Naive thymus-derived CD4-positive, alpha-beta T cell (primary cell): ENCODE results near the gene NTNG1. TPM values are rescaled to one million over a fixed set of nuclear protein-coding genes. Genes with fewer than 3 reads are reported as not detected.

Experiments
- ATAC-seq: fragments of 150-1000 bp; cut with Tn5 transposase; 2 replicates; pipeline ENCODE4 v1.10.0; 2021; ENCODE audit warnings: mild to moderate bottlenecking, moderate library complexity
- CTCF ChIA-PET: fragments of 350-600 bp; sonication (Branson Sonifier 250); formaldehyde crosslinking; loops from one replicate; lab custom pipeline; 2021; ENCODE audit warnings: antibody characterized with exemption; lab: Charles Lee
- POLR2A ChIA-PET: fragments of 350-600 bp; sonication (Branson Sonifier 250); formaldehyde crosslinking; loops from one replicate; lab custom pipeline; 2021; ENCODE audit warnings: antibody characterized with exemption, inconsistent platforms; lab: Charles Lee
- DNase-seq, 9 donors: peaks; one replicate each; pipeline versions ENCODE4 v3.0.0 to v3.0.0-alpha.2; 2020 to 2022; ENCODE audit warnings: mixed read lengths in 1 of 9
- H3K27ac ChIP-seq: one replicate; pipeline ENCODE4 v1.7.0; 2013; ENCODE audit warnings: mild to moderate bottlenecking, low read depth, low read length, moderate library complexity
- H3K27me3 ChIP-seq, 2 donors: one replicate each; pipeline ENCODE4 v1.7.0; 2013; ENCODE audit warnings: low read length in 2 of 2, mild to moderate bottlenecking in 2 of 2, moderate library complexity in 2 of 2; ENCODE audit not compliant: control insufficient read depth in 2 of 2, insufficient read depth in 2 of 2
- H3K36me3 ChIP-seq, 3 experiments: 1 replicate in 2 of 3; 2 replicates in 1 of 3; pipeline ENCODE4 v1.7.0; 2013; ENCODE audit warnings: low read length in 3 of 3, mild to moderate bottlenecking in 3 of 3, moderate library complexity in 1 of 3; ENCODE audit not compliant: insufficient read depth in 3 of 3, control insufficient read depth in 2 of 3
- H3K4me1 ChIP-seq, 2 donors: one replicate each; pipeline ENCODE4 v1.7.0; 2013; ENCODE audit warnings: low read length in 2 of 2, mild to moderate bottlenecking in 2 of 2, moderate library complexity in 1 of 2; ENCODE audit not compliant: control insufficient read depth in 2 of 2, insufficient read depth in 2 of 2
- H3K4me3 ChIP-seq: 2 replicates; pipeline ENCODE4 v1.7.0; 2013; ENCODE audit warnings: mild to moderate bottlenecking, low read length
- H3K9me3 ChIP-seq, 3 experiments: 1 replicate in 2 of 3; 2 replicates in 1 of 3; pipeline ENCODE4 v1.7.0; 2013; ENCODE audit warnings: low read length in 3 of 3; ENCODE audit not compliant: control insufficient read depth in 2 of 3
- H3K27ac Mint-ChIP-seq, 9 donors: one replicate each; pipeline ENCODE4 v1.8.0; 2020 to 2022; ENCODE audit warnings: mixed read lengths in 9 of 9, mild to moderate bottlenecking in 8 of 9, moderate library complexity in 5 of 9, inconsistent platforms in 2 of 9
- H3K27me3 Mint-ChIP-seq, 5 donors: one replicate each; pipeline ENCODE4 v1.8.0; 2021 to 2022; ENCODE audit warnings: mixed read lengths in 5 of 5, mild to moderate bottlenecking in 1 of 5
- H3K36me3 Mint-ChIP-seq, 5 donors: one replicate each; pipeline ENCODE4 v1.8.0; 2020 to 2022; ENCODE audit warnings: mixed read lengths in 5 of 5, mild to moderate bottlenecking in 3 of 5, inconsistent platforms in 1 of 5
- H3K4me1 Mint-ChIP-seq, 7 donors: one replicate each; pipeline ENCODE4 v1.8.0; 2020 to 2022; ENCODE audit warnings: mixed read lengths in 7 of 7, mild to moderate bottlenecking in 3 of 7, inconsistent platforms in 1 of 7
- H3K4me3 Mint-ChIP-seq, 10 donors: one replicate each; pipeline ENCODE4 v1.8.0; 2020 to 2022; ENCODE audit warnings: mild to moderate bottlenecking in 10 of 10, mixed read lengths in 10 of 10, moderate library complexity in 6 of 10, inconsistent platforms in 2 of 10
- H3K9me3 Mint-ChIP-seq, 11 donors: one replicate each; pipeline ENCODE4 v1.8.0; 2020 to 2022; ENCODE audit warnings: mixed read lengths in 11 of 11, mild to moderate bottlenecking in 4 of 11, inconsistent platforms in 1 of 11, moderate library complexity in 1 of 11
- intact Hi-C, 2 donors: fragments of 100-400 bp; cut with micrococcal nuclease; formaldehyde crosslinking; loops; one replicate each; pipeline ENCODE4 v1.15.1; 2023
- polyA plus RNA-seq, 2 donors: library from polyadenylated mRNA; unstranded; fragments of 300-500 nt; fragmentation: Illumina TruSeq; gene quantifications; one replicate each; pipeline ENCODE4 v1.2.3, GENCODE V29; 2021
- total RNA-seq, 6 experiments: library from RNA in 5 of 6; stranded (reverse) in 5 of 6; gene quantifications; 1 replicate in 5 of 6; 2 replicates in 1 of 6; pipeline ENCODE4 v1.2.3 and lab custom pipeline; 2021 to 2026

Gene NTNG1
- total and polyA plus RNA-seq, 7 experiments from 2014 or later = not detected

- Histone ChIP-seq H3K36me3 (no peaks in the 10 kb centered on the region), H3K4me1 (no peaks in the 10 kb centered on the region), H3K27me3 (no peaks in the 10 kb centered on the region), H3K27ac (no peak overlapping the region), H3K9me3 (no peaks in the 10 kb centered on the region), H3K4me3 (no peak overlapping the region)
- intact Hi-C loops = no loop called here
- no peak for ATAC-seq
- Mint-ChIP-seq H3K27me3 (peaks cover 0 to 13% (median 3%) of the 10 kb centered on the region in 5 donors), H3K4me1 (no peaks in the 10 kb centered on the region), H3K27ac (no peak overlapping the region), H3K36me3 (no peaks in the 10 kb centered on the region), H3K9me3 (peaks cover 0 to 3% (median 0%) of the 10 kb centered on the region in 11 donors), H3K4me3 (no peak overlapping the region)
- CTCF ChIA-PET = no interaction called here
- no peak for DNase-seq
- POLR2A ChIA-PET = no interaction called here
These were observed 239.0 kb downstream of the NTNG1 start for GRCh38 chr1:107379826-107380225.

DNA sequence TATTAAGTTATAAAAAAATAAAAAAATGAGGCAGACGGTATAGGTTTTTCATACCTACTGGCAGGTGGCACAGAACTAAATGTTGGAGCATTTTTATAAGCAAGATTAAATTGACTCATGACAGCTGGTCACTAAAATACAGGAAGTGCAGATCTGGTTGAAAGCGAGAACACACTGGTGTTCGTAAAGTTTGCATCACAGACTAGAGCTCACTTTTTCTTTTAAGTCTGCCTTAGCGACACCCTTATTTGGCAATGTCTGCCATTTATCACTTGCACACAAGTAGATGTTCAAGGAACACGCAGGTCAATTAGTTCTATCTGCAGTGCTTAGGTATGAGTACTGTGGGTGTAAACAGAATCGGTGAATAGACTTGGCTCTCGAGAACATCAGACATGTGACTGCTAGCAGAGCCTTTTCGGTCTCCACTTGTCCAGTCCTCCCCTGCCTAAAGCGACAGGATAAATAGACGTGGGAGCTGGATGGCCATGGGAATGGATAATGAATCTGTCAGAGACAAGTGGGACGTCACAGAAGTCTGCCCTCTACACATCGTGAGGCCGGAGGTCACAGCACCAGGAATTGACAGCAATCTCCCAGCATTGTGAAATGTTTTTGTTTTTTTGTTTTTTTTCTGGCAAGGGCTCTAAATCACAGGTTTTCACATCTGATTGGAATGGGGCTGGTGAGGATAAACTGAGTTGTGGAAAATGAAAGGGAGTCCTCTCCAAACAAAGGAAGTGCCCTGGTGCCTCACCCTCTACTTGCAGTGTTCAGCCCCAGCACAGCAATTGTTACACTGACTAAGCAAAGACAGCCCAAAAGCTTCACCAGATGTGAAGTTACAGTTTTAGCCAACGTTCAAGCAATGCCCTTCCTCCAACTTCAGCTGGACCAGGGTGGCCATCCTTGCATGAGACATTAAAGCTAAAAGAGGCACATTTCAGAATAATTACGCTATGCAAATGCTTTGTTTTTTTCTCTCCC, 248.9 kb downstream of the NTNG1 start:
- Mint-ChIP-seq H3K27me3 (peaks cover 0 to 16% (median 6%) of the 10 kb centered on the region in 5 donors), H3K4me1 (no peaks in the 10 kb centered on the region), H3K9me3 (peaks cover 0 to 7% (median 0%) of the 10 kb centered on the region in 11 donors), H3K36me3 (peaks cover 0 to 5% (median 0%) of the 10 kb centered on the region in 5 donors), H3K4me3 (no peak overlapping the region), H3K27ac (no peak overlapping the region)
- no peak overlapping the region for H3K4me3 ChIP-seq
- CTCF ChIA-PET = no interaction called here
- H3K27ac ChIP-seq = no peak overlapping the region
- DNase-seq (no peak), ATAC-seq (no peak)
- POLR2A ChIA-PET = no interaction called here
- no peaks in the 10 kb centered on the region for H3K27me3 ChIP-seq
- H3K4me1 ChIP-seq = no peaks in the 10 kb centered on the region
- H3K36me3 ChIP-seq = no peaks in the 10 kb centered on the region
- no peaks in the 10 kb centered on the region for H3K9me3 ChIP-seq
- intact Hi-C loops = no loop called here

- Histone ChIP-seq H3K9me3 (no peaks in the 10 kb centered on the region), H3K27me3 (no peaks in the 10 kb centered on the region), H3K4me3 (no peak overlapping the region), H3K36me3 (no peaks in the 10 kb centered on the region), H3K27ac (no peak overlapping the region), H3K4me1 (no peaks in the 10 kb centered on the region)
- CTCF ChIA-PET = no interaction called here
- POLR2A ChIA-PET = no interaction called here
- DNase-seq = no peak
- Mint-ChIP-seq H3K27ac (no peak overlapping the region), H3K9me3 (peaks cover 0 to 5% (median 0%) of the 10 kb centered on the region in 11 donors), H3K4me3 (no peak overlapping the region), H3K4me1 (no peaks in the 10 kb centered on the region), H3K36me3 (peaks cover 0 to 5% (median 0%) of the 10 kb centered on the region in 5 donors), H3K27me3 (peaks cover 0 to 16% (median 6%) of the 10 kb centered on the region in 5 donors)
- ATAC-seq = no peak
- intact Hi-C loops = no loop called here
These were observed 253.5 kb downstream of the NTNG1 start for GRCh38 chr1:107394301-107394700.

- ATAC-seq = no peak
- DNase-seq = no peak
- Histone ChIP-seq H3K4me1 (no peaks in the 10 kb centered on the region), H3K9me3 (no peaks in the 10 kb centered on the region), H3K27me3 (no peaks in the 10 kb centered on the region), H3K4me3 (no peak overlapping the region), H3K36me3 (no peaks in the 10 kb centered on the region), H3K27ac (no peak overlapping the region)
- H3K27ac Mint-ChIP-seq = no peak overlapping the region
- POLR2A ChIA-PET = no interaction called here
- H3K4me3 Mint-ChIP-seq = no peak overlapping the region
- CTCF ChIA-PET = no interaction called here
- peaks cover 0 to 3% (median 0%) of the 10 kb centered on the region in 11 donors for H3K9me3 Mint-ChIP-seq
- no peaks in the 10 kb centered on the region for H3K36me3 Mint-ChIP-seq
- H3K4me1 Mint-ChIP-seq = no peaks in the 10 kb centered on the region
- intact Hi-C loops = no loop called here
- H3K27me3 Mint-ChIP-seq = peaks cover 0 to 5% (median 0%) of the 10 kb centered on the region in 5 donors
These were observed 260.9 kb downstream of the NTNG1 start for GRCh38 chr1:107401704-107402103.

GRCh38 chr1:107404756-107405155, 263.9 kb downstream of the NTNG1 start:
- no peaks in the 10 kb centered on the region for H3K36me3 ChIP-seq
- no peak overlapping the region for H3K27ac Mint-ChIP-seq
- H3K4me3 Mint-ChIP-seq = no peak overlapping the region
- intact Hi-C loops = no loop called here
- peaks cover 0 to 11% (median 7%) of the 10 kb centered on the region in 5 donors for H3K27me3 Mint-ChIP-seq
- no peaks in the 10 kb centered on the region for H3K27me3 ChIP-seq
- no peaks in the 10 kb centered on the region for H3K36me3 Mint-ChIP-seq
- H3K4me1 ChIP-seq = no peaks in the 10 kb centered on the region
- CTCF ChIA-PET = no interaction called here
- no peak for ATAC-seq
- POLR2A ChIA-PET = no interaction called here
- H3K4me1 Mint-ChIP-seq = no peaks in the 10 kb centered on the region
- no peak overlapping the region for H3K27ac ChIP-seq
- H3K9me3 ChIP-seq = no peaks in the 10 kb centered on the region
- no peak for DNase-seq
- no peaks in the 10 kb centered on the region for H3K9me3 Mint-ChIP-seq
- no peak overlapping the region for H3K4me3 ChIP-seq

- CTCF ChIA-PET = no interaction called here
- intact Hi-C loops = no loop called here
- H3K36me3 Mint-ChIP-seq = no peaks in the 10 kb centered on the region
- ATAC-seq = no peak
- peaks cover 0 to 11% (median 7%) of the 10 kb centered on the region in 5 donors for H3K27me3 Mint-ChIP-seq
- no peaks in the 10 kb centered on the region for H3K4me1 Mint-ChIP-seq
- Histone ChIP-seq H3K27me3 (no peaks in the 10 kb centered on the region), H3K4me3 (no peak overlapping the region), H3K4me1 (no peaks in the 10 kb centered on the region), H3K36me3 (no peaks in the 10 kb centered on the region), H3K9me3 (no peaks in the 10 kb centered on the region), H3K27ac (no peak overlapping the region)
- no peak for DNase-seq
- H3K9me3 Mint-ChIP-seq = no peaks in the 10 kb centered on the region
- H3K27ac Mint-ChIP-seq = no peak overlapping the region
- POLR2A ChIA-PET = no interaction called here
- H3K4me3 Mint-ChIP-seq = no peak overlapping the region
These were observed 264.4 kb downstream of the NTNG1 start for GRCh38 chr1:107405236-107405635.

DNA sequence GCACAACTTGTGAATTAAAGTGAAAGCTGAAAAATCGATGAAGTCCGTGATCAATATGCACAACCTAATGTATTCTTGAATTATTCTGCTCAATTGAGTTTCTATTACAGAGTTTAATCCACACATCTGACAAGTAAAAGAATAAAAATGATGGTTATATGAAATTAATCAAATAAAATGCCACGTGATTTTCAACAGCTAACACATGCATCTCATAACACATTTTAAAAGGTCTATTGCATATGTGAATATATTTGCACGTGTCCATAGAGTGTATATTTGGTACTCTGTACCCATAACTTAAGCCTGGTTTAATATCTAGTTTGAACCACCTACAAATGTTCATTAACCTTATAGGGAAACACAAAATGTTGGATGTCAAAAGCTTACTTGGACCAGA, 266.2 kb downstream of the NTNG1 start:
- Histone ChIP-seq H3K27ac (no peak overlapping the region), H3K36me3 (no peaks in the 10 kb centered on the region), H3K9me3 (no peaks in the 10 kb centered on the region), H3K4me3 (no peak overlapping the region), H3K27me3 (no peaks in the 10 kb centered on the region), H3K4me1 (no peaks in the 10 kb centered on the region)
- no peak overlapping the region for H3K4me3 Mint-ChIP-seq
- H3K27me3 Mint-ChIP-seq = peaks cover 0 to 11% (median 7%) of the 10 kb centered on the region in 5 donors
- intact Hi-C loops = no loop called here
- CTCF ChIA-PET = no interaction called here
- H3K4me1 Mint-ChIP-seq = no peaks in the 10 kb centered on the region
- no peaks in the 10 kb centered on the region for H3K9me3 Mint-ChIP-seq
- POLR2A ChIA-PET = no interaction called here
- no peak overlapping the region for H3K27ac Mint-ChIP-seq
- ATAC-seq = no peak
- no peak for DNase-seq
- H3K36me3 Mint-ChIP-seq = no peaks in the 10 kb centered on the region
